GM23248 (cell line): Measurements from ENCODE around the gene PDGFRB. TPM values are rescaled to one million over a fixed set of nuclear protein-coding genes. Genes with fewer than 3 reads are reported as not detected.

Experiments used
- DNase-seq: peaks from one replicate; pipeline ENCODE4 v3.0.0-alpha.2; 2015
- H2AFZ ChIP-seq: fragments of 200-600 bp; sonication (generic); 2 replicates; pipeline ENCODE4 v1.6.1; 2016; ENCODE audit warnings: antibody characterized with exemption
- H3F3A ChIP-seq: fragments of 200-600 bp; sonication (generic); 2 replicates; pipeline ENCODE4 v1.6.1; 2016; ENCODE audit warnings: mild to moderate bottlenecking, antibody characterized with exemption, mixed run types; ENCODE audit not compliant: insufficient read depth
- H3K27ac ChIP-seq: fragments of 200-600 bp; sonication (generic); 2 replicates; pipeline ENCODE4 v1.5.1; 2016; ENCODE audit warnings: mild to moderate bottlenecking
- H3K27me3 ChIP-seq: fragments of 200-600 bp; sonication (generic); replicated peaks from 2 replicates; pipeline ENCODE4 v1.6.1; 2016; ENCODE audit warnings: mild to moderate bottlenecking; ENCODE audit not compliant: insufficient read depth
- H3K36me3 ChIP-seq: fragments of 200-600 bp; sonication (generic); 2 replicates; pipeline ENCODE4 v1.6.1; 2016; ENCODE audit warnings: low read depth, mild to moderate bottlenecking
- H3K4me1 ChIP-seq: fragments of 200-600 bp; sonication (generic); 2 replicates; pipeline ENCODE4 v1.6.1; 2016; ENCODE audit warnings: mild to moderate bottlenecking; ENCODE audit not compliant: insufficient read depth
- H3K4me2 ChIP-seq: fragments of 200-600 bp; sonication (generic); one replicate; pipeline ENCODE4 v1.6.1; 2016; ENCODE audit warnings: mild to moderate bottlenecking; ENCODE audit not compliant: unreplicated experiment
- H3K4me3 ChIP-seq: fragments of 200-600 bp; sonication (generic); 2 replicates; pipeline ENCODE4 v1.5.1; 2016; ENCODE audit warnings: mild to moderate bottlenecking
- H3K79me2 ChIP-seq: fragments of 200-600 bp; sonication (generic); 2 replicates; pipeline ENCODE4 v1.6.1; 2016; ENCODE audit warnings: mild to moderate bottlenecking; ENCODE audit not compliant: insufficient read depth
- H3K9ac ChIP-seq: fragments of 200-600 bp; sonication (generic); 2 replicates; pipeline ENCODE4 v1.6.1; 2016; ENCODE audit warnings: mild to moderate bottlenecking
- H3K9me2 ChIP-seq: fragments of 200-600 bp; sonication (generic); 2 replicates; pipeline ENCODE4 v1.6.1; 2016; ENCODE audit warnings: mixed run types, mild to moderate bottlenecking, moderate library complexity; ENCODE audit not compliant: insufficient read depth
- H3K9me3 ChIP-seq: fragments of 200-600 bp; sonication (generic); one replicate; pipeline ENCODE4 v1.6.1; 2017; ENCODE audit warnings: low read depth
- H4K20me1 ChIP-seq: fragments of 200-600 bp; sonication (generic); 2 replicates; pipeline ENCODE4 v1.6.0; 2016; ENCODE audit not compliant: insufficient read depth
- EZH2 ChIP-seq: fragments of 200-600 bp; sonication (generic); IDR thresholded peaks from 2 replicates; pipeline ENCODE4 v1.6.1; 2018; ENCODE audit warnings: antibody characterized with exemption, mild to moderate bottlenecking; ENCODE audit not compliant: insufficient read depth, poor library complexity, severe bottlenecking
- EZH2phosphoT487 ChIP-seq: fragments of 200-600 bp; sonication (generic); IDR thresholded peaks from 2 replicates; pipeline ENCODE4 v1.6.1; 2018; ENCODE audit warnings: antibody characterized with exemption, moderate library complexity, mild to moderate bottlenecking, low read depth; ENCODE audit not compliant: insufficient read depth
- WGBS, 2 experiments: methylation state at CpG; one replicate each; pipeline ENCODE4 v1.1.6; 2015 to 2017; ENCODE audit warnings: low lambda C conversion rate in 2 of 2, low coverage in 1 of 2; ENCODE audit errors: missing lambda C conversion rate in 2 of 2; 5-methylcytosine and 5-hydroxymethylcytosine counted together
- in situ Hi-C: fragments of 300-500 bp; cut with MboI; formaldehyde crosslinking; loops from 2 replicates; pipeline ENCODE4 v1.15.0; 2020
- polyA plus RNA-seq: library from polyadenylated mRNA; unstranded; fragments of >200 nt; fragmentation: Nextera tagmentation; extraction: Ambion mirVana; gene quantifications from 2 replicates; pipeline ENCODE4 v1.2.1, GENCODE V29; 2016
- total RNA-seq: library from RNA; depleted of rRNA; stranded (reverse); fragments of >200 nt; shearing (Covaris generic); gene quantifications from 2 replicates; pipeline ENCODE4 v1.2.3, GENCODE V29; 2014

Gene PDGFRB
- total and polyA plus RNA-seq, 2 experiments from 2014 or later = 155 to 205 TPM

- Histone ChIP-seq H3K9me2 (no peaks in the 10 kb centered on the region), H3K4me2 (no peak overlapping the region), H3K9me3 (no peaks in the 10 kb centered on the region), H3K4me1 (no peaks in the 10 kb centered on the region), H2AFZ (no peak overlapping the region), H3K4me3 (no peak overlapping the region), H3K27me3 (no peaks in the 10 kb centered on the region), H3F3A (no peaks in the 10 kb centered on the region), H3K27ac (no peak overlapping the region), H4K20me1 (no peaks in the 10 kb centered on the region), H3K9ac (no peak overlapping the region), H3K36me3 (no peaks in the 10 kb centered on the region), H3K79me2 (no peaks in the 10 kb centered on the region)
- TF ChIP-seq EZH2 (no peak), EZH2phosphoT487 (no peak)
- DNase-seq = no peak
- WGBS, 2 experiments = 86 to 90% methylated on average over 4 of the region's 4 CpGs
- in situ Hi-C loops = no loop called here
Measured at GRCh38 chr5:150178262-150178661, 22.6 kb upstream of the PDGFRB start.

GRCh38 chr5:150177721-150178120, 22.1 kb upstream of the PDGFRB start:
- Histone ChIP-seq H3K9me3 (no peaks in the 10 kb centered on the region), H3K4me1 (no peaks in the 10 kb centered on the region), H3K9ac (no peak overlapping the region), H2AFZ (no peak overlapping the region), H4K20me1 (no peaks in the 10 kb centered on the region), H3K27me3 (no peaks in the 10 kb centered on the region), H3K36me3 (no peaks in the 10 kb centered on the region), H3K9me2 (no peaks in the 10 kb centered on the region), H3K4me3 (no peak overlapping the region), H3K27ac (no peak overlapping the region), H3F3A (no peaks in the 10 kb centered on the region), H3K4me2 (no peak overlapping the region), H3K79me2 (no peaks in the 10 kb centered on the region)
- no peak for TF ChIP-seq EZH2phosphoT487
- no peak for TF ChIP-seq EZH2
- in situ Hi-C loops = no loop called here
- no peak for DNase-seq
- 61 to 63% methylated on average over 4 of the region's 4 CpGs for WGBS, 2 experiments

- Histone ChIP-seq H3K9me3 (no peaks in the 10 kb centered on the region), H3K4me2 (no peak overlapping the region), H3K4me3 (no peak overlapping the region), H3K4me1 (no peaks in the 10 kb centered on the region), H3K27ac (no peak overlapping the region), H2AFZ (no peak overlapping the region), H3K36me3 (no peaks in the 10 kb centered on the region), H3K9me2 (no peaks in the 10 kb centered on the region), H3K27me3 (no peaks in the 10 kb centered on the region), H3K9ac (no peak overlapping the region), H3K79me2 (no peaks in the 10 kb centered on the region), H3F3A (no peaks in the 10 kb centered on the region), H4K20me1 (no peaks in the 10 kb centered on the region)
- WGBS, 2 experiments = 55 to 58% methylated on average over 8 of the region's 8 CpGs
- no peak for DNase-seq
- TF ChIP-seq EZH2phosphoT487 (no peak), EZH2 (no peak)
- in situ Hi-C loops = no loop called here
Measured at GRCh38 chr5:150176745-150177477, 21.3 kb upstream of the PDGFRB start.

- no peak overlapping the region for H2AFZ ChIP-seq
- WGBS, 2 experiments = 47 to 48% methylated on average over 5 of the region's 5 CpGs
- no peaks in the 10 kb centered on the region for H4K20me1 ChIP-seq
Measured at GRCh38 chr5:150175536-150175935, 19.9 kb upstream of the PDGFRB start.

GRCh38 chr5:150175076-150175475, 19.4 kb upstream of the PDGFRB start:
- Histone ChIP-seq H2AFZ (no peak overlapping the region), H3K4me2 (no peak overlapping the region), H3K27me3 (peaks cover 9% of the 10 kb centered on the region), H3K27ac (no peak overlapping the region), H3K9me2 (no peaks in the 10 kb centered on the region), H4K20me1 (no peaks in the 10 kb centered on the region), H3K4me3 (no peak overlapping the region), H3K9me3 (no peaks in the 10 kb centered on the region), H3K36me3 (no peaks in the 10 kb centered on the region), H3K9ac (no peak overlapping the region), H3K79me2 (no peaks in the 10 kb centered on the region), H3F3A (no peaks in the 10 kb centered on the region), H3K4me1 (no peaks in the 10 kb centered on the region)
- in situ Hi-C loops = no loop called here
- no peak for TF ChIP-seq EZH2phosphoT487
- no peak for TF ChIP-seq EZH2
- DNase-seq = no peak
- WGBS, 2 experiments = 96 to 97% methylated on average over 1 of the region's 1 CpG

More at GRCh38 chr5:150175536-150175935, 19.9 kb upstream of the PDGFRB start:
- H3K4me1 ChIP-seq = no peaks in the 10 kb centered on the region
- H3K27ac ChIP-seq = no peak overlapping the region
- H3K4me3 ChIP-seq = no peak overlapping the region
- no peaks in the 10 kb centered on the region for H3K36me3 ChIP-seq
- TF ChIP-seq EZH2 (no peak), EZH2phosphoT487 (no peak)
- no peaks in the 10 kb centered on the region for H3K9me3 ChIP-seq
- in situ Hi-C loops = no loop called here
- no peaks in the 10 kb centered on the region for H3K79me2 ChIP-seq
- H3K4me2 ChIP-seq = no peak overlapping the region
- H3K27me3 ChIP-seq = peaks cover 4% of the 10 kb centered on the region
- DNase-seq = peak; percentile 56
- no peaks in the 10 kb centered on the region for H3K9me2 ChIP-seq
- no peak overlapping the region for H3K9ac ChIP-seq
- no peaks in the 10 kb centered on the region for H3F3A ChIP-seq
